ENCODE results near the gene INSYN2B. TPM values are rescaled to one million over a fixed set of nuclear protein-coding genes. Genes with fewer than 3 reads are reported as not detected.

Gene INSYN2B
- total RNA-seq, 2 experiments from 2014 or later, result not detected

Other genes with a start within 250 kb of the INSYN2B start
- not detected for gene FOXI1, start 125.4 kb upstream of the INSYN2B start, total RNA-seq